GM21367 (cell line): ENCODE measurements around the gene TCF7L1.
"Not testable (repeated sequence)": the region's sequence is repeated elsewhere in the genome, so short reads cannot be mapped to it uniquely, and the experiment has no call there.

Experiments used
- ATAC-seq: cut with Tn5 transposase; IDR thresholded peaks from one replicate; pipeline ENCODE4 v1.9.1; 2021; ENCODE audit not compliant: unreplicated experiment

TCF7L1 gene

GRCh38 chr2:85181844-85182456 lies 48.8 kb downstream of the TCF7L1 start:
- no peak for ATAC-seq

DNA sequence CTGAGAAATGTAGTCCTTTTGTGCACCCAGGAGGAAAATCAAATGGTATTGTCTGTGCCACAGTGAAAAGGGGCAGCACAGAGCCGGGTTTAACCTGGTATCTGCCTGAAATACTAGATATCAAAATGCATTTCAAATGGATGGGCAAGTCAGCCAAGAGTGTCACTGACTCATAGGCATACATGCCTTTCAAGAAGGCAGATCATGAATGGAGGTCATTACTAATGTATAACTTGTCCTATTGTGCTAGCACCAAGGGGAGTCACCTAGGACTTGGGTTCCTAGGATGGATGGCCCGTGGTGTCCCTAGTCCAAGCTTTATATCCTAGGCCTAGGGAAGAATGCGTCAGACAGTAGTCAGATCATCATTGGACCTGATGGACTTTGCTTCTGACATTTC lies 49.9 kb downstream of the TCF7L1 start:
- no peak for ATAC-seq

DNA sequence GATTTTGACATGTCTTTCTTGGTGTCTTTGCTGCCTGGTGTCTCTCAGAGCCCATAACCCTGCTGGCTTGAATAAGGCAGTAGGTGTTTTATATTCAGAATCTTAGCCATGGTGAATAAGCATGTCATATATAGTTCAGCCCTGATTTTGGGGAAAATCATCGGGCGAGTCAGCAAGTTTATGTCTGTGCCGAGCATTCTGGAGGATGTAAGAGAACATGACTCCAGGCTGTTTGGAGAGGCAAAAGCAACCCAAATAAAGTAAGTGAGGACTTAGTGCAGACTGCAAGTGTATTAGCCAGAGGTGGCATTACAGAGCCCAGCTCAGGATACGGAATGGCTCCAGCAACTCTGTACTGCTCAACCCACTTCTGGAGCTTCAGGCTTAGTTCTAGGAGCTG lies 50.3 kb downstream of the TCF7L1 start:
- no peak for ATAC-seq

GRCh38 chr2:85184231-85184630 lies 51.0 kb downstream of the TCF7L1 start:
- no peak for ATAC-seq

- no peak for ATAC-seq
Observed at GRCh38 chr2:85184990-85185389, 51.8 kb downstream of the TCF7L1 start.

DNA sequence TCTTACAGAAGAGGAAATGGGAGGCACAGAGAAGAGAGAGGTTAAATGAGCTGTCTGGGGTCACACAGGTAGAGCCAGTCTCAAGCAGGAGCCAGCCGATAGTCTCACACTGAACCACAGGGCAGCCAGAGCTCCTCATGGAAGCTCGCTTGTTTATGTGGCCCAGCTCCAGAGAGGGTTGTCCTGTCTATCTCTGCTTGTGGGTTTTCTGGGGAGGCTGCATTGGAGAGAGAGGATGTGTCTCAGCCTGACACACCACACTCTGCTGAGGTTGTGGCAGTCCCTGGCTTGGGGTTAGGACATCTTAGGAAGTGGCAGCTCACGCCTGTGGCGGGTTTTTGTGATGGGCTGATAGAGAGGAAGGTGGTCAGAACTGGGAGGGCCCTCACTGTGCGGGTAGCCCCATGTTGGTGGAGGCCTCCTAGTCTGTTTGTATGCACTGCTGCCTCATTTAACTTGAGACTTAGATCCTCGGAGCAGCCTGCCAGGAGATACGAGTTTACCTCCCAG lies 52.3 kb downstream of the TCF7L1 start:
- no peak for ATAC-seq

GRCh38 chr2:85187069-85187468 lies 53.9 kb downstream of the TCF7L1 start:
- no peak for ATAC-seq

DNA sequence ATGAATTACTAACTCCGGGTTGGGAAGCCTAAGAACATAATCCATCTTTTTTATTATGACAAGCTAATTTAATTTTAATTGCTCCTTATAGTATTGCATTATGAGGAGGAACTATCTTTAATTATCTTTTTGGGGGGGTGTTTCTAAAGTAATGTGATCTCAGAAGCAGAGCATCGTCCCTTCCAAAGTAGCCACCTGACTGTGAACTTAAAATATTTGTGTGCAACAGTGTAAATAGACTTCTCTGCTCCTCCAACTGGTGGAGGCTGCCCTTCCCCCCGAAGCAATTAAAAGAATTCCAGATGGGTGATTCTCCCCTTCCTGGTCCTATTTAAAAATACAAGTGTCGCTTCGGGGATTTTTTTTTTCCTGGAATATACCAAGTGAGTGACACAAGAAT lies 55.7 kb downstream of the TCF7L1 start:
- no peak for ATAC-seq

GRCh38 chr2:85189606-85190270 lies 56.5 kb downstream of the TCF7L1 start:
- ATAC-seq, result no peak

GRCh38 chr2:85191157-85191556 lies 58.0 kb downstream of the TCF7L1 start:
- no peak for ATAC-seq

GRCh38 chr2:85194780-85195480 lies 61.7 kb downstream of the TCF7L1 start:
- no peak for ATAC-seq

DNA sequence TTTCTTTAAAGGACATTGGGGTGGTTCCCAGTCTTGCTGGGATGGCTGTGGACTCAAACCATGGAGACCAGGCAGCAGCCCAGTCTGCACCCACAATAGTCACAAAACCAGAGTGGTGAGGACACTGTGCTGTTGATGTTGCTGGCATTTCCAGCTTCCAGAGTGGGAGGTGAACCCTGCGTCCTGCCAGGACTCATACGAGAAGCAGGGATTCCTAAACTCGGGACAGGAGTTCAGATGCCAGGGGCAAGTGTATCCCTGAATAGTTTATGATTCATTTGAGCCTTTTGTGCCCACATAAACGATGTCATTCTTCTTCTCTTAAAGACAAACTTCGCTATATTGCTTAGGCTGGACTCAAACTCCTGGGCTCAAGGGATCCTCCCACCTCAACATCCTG lies 62.8 kb downstream of the TCF7L1 start:
- ATAC-seq, result no peak

GRCh38 chr2:85199698-85200097 lies 66.5 kb downstream of the TCF7L1 start:
- ATAC-seq, result no peak

GRCh38 chr2:85209887-85210286 lies 76.7 kb downstream of the TCF7L1 start:
- no peak for ATAC-seq

- no peak for ATAC-seq
Observed at GRCh38 chr2:85210511-85210910, 77.3 kb downstream of the TCF7L1 start.

GRCh38 chr2:85211606-85212005 lies 78.4 kb downstream of the TCF7L1 start:
- ATAC-seq, result not testable (repeated sequence)

DNA sequence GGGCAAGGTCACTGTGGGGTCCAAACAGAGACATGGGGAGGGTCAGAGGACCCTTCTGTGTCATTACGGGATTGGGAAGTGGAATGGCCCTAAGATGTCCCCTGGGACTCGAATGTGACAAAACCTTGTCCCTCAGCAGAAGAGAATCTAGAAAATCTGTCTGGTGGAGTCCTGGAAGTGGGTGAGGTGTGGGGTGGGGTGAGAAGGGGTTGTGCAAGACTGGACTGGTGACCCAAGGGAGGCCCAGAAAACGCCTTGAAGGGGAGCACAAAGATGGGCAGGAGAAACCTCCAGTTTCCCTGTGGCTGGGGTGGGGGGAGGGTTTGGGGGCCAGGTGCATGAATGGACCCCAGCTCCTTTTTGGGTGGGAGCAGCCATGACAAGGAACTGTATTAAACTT lies 79.6 kb downstream of the TCF7L1 start:
- ATAC-seq, result no peak

DNA sequence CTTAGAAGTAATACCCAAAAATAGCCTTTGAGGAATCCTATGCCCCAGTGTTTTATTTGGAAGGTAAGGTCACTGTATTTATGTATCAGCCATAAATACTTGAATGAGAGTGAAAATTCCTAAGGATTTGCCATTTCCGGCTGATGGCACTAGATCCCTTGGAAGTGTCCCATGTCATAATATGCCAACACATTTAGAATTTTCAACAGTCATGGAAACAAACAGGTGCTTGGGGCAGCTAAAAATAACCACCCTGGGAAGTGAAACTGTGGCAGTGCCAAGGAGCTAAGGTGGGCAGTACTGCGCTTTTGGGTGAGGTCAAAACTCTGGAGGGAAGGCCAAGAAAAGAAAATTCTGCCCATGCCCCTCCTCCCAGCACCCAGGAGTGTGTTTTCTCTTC lies 80.2 kb downstream of the TCF7L1 start:
- no peak for ATAC-seq

DNA sequence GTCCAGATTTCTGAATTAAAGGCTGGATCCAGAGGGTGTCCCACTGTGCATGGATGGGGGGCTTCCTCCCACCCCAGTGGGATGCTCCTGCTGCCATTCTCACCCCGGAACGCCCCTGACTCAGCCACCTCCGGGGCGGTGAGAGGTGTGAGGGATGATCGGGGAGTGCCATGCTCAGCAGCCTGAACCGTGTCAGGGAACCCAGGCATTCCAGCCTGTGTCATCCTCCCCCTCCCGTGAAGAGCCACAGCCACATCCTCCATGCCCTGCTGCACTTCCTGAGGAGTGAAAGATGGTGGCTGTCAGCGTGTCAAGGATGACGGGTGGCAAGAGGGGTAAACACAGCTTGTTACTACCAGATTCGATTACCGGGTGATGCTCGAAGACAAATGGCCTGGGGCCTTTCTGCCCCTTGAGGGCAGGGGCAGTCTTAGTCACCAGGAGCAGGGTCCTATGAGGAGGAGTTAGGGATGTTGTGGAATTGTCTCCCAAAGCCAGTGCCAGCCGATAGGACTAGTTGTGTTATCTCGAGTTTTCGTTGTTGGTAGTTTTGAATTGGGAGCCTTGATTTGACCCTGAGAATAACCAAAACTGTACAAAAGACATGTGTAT lies 80.8 kb downstream of the TCF7L1 start:
- no peak for ATAC-seq

- no peak for ATAC-seq
Observed at GRCh38 chr2:85215081-85215447, 81.9 kb downstream of the TCF7L1 start.

DNA sequence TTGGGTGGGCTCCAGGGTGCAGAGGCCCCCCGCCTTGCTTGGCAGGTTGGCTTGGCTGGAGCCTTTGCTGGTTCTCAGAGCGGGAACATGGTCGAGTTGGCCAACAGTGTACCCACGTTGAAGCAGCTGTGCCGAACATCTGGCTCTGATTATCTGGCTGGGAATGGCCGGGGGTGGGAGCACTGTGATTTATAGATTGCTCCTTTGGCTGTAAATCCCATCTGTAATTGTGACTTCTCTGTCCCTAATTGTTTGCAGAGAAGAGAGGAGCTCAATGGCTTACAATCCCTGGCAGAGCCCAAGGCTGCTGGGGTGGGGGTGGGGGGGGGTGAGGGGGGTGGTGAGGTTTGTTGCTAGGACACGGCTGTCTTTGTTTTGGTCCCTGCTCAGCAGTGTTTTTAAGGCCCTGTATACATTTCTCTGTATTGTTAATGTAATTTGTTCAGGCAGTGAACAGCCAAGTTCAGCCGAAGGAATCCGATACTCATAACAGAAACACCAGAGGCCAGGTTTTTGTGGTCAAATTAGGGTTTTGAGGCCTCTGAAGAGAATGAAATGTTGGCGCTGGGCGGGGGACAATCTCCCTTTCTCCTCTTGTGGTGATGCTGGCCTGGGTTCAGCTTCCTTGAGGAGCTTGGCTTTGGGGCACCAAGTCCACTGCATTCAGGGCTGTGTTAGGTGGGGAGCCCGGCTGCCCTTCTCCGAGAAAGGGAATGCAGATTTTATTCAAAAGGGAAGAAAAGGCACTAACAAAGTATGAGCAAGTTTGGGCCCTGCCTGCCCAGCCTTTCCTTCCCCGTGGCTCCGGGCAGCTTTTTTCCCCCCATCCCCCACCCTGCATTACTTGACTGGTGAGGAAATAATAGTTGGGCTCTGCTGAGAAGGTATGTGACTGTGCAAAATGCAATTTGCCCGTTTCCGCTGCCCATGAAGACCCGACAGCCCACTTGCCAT lies 82.5 kb downstream of the TCF7L1 start:
- ATAC-seq, result no peak
